ENCODE results near the gene POLR1B.
"Not testable (repeated sequence)": the region's sequence is repeated elsewhere in the genome, so short reads cannot be mapped to it uniquely, and the experiment has no call there.

Gene POLR1B

DNA sequence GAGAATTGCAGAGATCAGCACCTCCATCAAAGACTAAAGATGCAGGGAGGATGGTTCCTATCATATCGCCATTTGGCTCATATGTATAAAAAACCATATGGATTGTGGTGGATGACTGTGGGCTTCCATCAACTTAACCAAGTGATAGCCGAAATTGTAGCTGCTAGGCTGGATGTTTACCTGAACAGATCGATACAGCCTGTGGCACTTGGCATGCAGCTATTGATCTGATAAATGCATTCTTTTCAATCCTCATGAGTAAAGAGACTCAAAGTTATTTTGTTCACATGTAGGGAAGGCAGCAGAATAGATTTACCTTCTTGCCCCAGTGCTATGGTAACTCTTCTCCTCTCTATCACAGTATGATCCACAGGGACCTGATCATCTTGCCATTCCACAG is 60.7 kb downstream of the POLR1B start:
- no peak for DNase-seq

DNA sequence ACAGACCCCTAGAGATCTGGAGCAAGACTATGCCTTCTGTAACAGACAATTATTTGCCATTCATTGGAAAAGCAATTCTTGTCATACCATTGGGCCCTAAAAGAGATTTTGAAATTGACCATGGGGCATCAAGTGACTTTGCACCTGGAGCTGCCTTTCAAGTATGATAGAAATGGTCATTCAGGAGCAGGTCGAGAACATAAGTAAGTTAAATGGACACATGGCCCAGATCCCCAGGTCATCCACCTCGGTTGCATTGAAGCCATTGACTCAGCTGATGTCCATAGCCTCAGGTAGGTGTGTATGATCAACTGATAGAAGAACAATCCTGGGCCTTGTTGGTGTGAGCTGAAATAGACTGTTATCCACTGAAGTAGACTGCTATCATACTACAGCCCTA is 61.5 kb downstream of the POLR1B start:
- no peak for DNase-seq

DNA sequence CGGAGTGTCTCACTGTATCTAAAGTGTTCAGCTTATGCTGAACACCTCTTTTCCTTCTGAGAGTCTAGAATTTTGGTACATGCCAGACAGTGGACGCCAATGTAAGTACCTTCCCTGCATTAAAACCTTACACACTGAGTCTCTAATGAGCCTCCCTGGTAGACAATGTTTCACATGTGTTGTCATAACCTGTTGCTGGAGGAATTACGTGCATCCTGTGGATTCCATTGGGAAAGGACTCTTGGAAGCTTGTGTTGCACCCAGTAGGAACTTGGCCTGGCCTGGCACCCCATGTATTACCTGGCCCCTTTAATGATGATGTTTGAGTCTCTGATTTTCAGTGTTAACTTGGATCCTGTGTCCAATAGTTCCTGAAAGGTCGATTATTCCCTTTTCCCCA is 62.7 kb downstream of the POLR1B start:
- no peak for DNase-seq

DNA sequence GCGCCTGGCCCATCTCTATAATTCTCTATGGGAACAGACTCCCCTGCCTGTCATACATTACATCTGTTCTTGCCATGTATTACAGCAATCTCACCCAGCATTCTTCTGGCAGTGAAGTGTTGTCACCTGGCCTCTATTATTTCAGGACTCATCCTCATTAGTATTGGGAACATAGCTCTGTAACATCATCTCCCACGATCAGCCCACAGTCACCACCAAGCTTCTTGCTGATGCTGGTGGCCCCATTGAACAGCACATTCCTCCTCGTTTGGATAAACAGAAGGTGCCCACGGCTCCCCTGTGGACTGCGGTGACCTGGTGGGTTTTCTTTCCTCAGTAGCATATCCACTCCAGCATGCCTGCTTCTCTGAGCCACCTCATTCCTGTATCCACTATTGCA is 63.7 kb downstream of the POLR1B start:
- DNase-seq = no peak

DNA sequence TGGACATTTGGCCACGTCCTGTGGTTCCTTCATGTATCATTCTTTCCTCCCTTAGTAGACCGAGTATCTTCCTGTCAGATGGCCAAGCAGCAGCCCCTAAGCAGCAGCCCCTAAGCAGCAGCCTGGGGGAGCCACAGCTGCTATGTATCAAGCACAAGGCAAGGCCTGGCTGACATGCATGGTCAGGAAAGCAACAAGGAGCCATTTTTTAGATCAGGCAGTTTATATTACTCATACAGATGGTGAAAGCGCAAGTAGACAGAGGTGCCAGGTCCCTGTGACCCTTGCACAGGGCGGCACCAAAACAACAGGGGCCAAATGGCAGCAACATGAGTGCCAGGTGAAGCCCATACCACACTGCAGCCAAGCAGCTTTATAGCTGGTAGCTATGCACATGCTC is 64.3 kb downstream of the POLR1B start:
- no peak for DNase-seq

DNA sequence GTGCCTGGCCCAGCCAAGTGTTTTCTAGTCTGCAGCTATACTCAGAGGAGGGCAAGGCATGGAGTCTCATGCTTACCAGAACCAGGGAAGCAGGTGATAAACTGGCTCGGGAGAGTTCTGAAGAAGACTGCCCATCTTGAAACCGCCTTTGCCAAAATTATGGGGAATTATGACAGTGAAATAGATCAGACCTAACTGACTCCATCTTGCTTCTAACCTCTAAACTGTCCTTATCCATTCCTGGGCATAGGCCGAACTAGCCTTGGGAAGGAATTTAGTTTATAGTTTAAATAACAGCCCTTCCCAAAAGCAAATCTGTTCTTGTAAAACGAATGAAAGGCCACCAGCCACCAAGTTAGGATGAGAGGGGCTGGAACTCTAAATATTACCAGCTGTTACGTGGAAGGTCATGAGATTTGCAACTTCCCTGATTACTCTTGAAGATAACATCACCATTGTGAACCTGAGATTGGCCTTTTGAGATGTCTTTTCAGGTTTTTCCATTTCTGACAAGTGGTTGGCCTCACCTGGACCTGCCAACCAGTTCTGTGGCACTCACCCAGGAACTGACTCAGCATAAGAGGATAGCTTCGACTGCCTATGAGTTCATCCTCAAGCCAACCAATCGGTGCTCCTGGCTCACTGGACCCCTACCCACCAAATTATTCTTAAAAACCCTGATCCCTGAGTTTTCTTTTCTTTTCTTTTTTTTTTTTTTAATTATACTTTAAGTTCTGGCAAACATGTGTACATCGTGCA is 65.6 kb downstream of the POLR1B start:
- no peak for DNase-seq

DNA sequence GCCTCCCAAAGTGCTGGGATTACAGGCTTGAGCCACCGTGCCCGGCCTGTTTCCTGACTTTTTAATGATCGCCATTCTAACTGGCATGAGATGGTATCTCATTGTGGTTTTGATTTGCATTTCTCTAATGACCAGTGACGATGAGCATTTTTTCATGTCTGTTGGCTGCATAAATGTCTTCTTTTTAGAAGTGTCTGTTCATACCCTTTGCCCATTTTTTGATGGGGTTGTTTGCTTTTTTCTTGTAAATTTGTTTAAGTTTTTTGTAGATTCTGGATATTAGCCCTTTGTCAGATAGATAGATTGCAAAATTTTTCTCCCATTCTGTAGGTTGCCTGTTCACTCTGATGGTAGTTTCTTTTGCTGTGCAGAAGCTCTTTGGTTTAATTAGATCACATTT is 67.1 kb downstream of the POLR1B start:
- DNase-seq = not testable (repeated sequence)

DNA sequence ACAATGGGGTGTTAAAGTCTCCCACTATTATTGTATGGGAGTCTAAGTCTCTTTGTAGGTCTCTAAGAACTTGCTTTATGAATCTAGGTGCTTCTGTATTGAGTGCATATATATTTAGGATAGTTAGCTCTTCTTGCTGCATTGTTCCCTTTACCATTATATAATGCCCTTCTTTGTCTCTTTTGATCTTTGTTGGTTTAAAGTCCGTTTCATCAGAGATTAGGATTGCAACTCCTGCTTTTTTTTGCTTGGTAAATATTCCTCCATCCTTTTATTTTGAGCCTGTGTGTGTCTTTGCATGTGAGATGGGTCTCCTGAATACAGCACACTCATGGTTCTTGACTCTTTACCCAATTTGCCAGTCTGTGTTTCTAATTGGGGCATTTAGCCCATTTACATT is 70.0 kb downstream of the POLR1B start:
- not testable (repeated sequence) for DNase-seq

DNA sequence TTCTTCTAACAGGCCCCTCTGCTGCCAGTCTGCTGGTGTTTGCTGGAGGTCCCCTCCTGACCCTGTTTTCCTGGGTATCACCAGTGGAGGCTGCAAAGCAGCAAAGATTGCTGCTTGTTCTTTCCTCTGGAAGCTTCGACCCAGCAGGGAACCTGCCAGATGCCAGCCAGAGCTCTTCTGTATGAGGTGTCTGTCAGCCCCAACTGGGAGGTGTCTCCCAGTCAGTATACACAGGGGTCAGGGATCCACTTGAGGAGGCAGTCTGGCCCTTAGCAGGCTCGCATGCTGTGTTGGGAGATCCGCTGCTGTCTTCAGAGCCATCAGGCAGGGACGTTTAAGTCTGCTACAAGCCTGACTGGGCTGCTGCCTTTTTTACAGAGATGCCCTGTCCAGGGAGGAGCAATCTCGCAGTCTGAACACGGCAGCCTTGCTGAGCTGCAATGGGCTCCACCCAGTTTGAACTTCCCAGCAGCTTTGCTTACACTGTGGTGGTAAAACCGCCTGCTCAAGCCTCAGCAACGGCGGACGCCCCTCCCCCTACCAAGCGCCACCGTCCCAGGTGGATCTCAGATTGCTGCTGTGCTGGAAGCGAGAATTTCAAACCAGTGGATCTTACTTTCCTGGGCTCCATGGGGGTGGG is 72.1 kb downstream of the POLR1B start:
- no peak for DNase-seq

DNA sequence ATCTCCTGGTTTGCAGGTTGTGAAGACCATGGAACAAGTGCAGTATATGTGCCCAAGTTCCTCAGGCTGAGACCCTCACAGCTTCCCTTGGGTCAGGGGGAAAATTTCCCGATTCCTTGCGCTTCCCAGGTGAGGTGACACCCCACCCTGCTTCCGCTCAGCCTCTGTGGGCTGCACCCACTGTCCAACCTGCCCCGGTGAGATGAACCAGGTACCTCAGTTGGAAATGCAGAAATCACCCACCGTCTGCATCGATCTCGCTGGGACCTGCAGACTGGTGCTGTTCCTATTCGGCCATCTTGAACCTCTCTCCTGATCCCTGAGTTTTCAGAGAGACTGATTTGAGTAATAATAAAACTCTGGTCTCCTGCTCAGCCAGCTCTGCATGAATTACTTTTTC is 72.8 kb downstream of the POLR1B start:
- no peak for DNase-seq

DNA sequence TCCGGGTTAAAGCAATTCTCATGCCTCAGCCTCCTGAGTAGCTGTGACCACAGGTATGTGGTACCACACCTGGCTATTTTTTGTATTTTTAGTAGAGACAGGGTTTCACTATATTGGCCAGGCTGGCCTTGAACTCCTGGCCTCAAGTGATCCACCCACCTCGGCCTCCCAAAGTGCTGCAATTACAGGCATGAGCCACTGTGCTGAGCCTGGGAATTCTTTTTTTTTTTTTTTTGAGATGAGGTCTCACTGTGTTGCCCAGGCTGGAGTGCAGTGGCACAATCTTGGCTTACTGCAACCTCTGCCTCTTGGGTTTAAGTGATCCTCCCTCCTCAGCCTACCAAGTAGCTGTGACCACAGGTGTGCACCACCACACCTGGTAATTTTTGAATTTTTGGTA is 73.5 kb downstream of the POLR1B start:
- not testable (repeated sequence) for DNase-seq

DNA sequence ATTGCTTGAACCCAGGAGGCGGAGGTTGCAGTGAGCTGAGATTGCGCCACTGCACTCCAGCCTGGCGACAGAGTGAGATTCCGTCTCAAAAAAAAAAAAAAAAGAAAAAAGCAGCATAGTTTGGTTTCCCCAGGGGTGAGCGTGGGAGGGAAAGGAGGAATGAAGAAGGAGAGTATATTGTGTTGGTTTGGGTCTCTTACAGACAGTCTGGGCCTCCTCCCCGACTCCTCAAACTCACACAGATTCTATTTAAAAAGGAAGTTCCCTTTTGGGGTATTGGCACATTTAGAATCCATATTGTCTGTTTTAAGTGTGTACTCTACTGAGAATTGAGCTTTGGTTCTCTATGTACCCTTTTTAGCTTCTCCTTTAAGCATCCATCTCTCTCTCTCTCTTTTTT is 76.1 kb downstream of the POLR1B start:
- no peak for DNase-seq

DNA sequence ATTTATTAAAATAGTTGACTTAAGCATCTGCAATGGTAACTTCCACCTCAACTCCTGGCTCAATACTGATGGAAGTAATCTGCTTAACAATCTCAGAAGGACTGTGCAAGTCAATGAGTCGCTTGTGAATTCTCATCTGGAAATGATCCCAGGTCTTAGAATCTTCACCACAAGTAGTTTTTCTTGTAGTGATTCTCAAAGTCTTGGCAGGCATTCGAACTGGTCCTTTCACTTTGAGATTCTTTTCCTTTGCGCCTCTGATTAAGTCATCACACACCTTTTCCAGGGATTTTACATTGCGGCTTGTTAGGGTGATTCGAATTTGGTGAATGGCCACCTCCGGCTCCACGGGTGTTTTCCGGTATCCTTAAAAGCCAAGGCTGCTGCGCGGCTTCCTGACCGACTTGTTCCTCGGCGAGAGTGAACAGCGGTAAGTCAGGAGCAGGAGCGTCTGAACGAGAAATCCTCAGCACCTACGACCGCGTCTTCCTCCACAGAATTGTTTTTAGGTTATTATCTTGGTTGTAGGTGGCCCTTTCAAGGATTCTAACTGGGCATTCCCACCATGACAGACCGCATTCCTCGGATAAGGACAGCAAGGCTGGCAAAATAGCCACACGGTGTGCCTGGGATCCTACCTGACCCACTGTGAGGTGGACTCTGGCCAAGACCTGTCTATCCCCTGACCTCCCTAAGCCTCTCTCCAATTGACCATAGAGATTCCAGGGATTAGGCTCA is 79.7 kb downstream of the POLR1B start:
- no peak for DNase-seq

DNA sequence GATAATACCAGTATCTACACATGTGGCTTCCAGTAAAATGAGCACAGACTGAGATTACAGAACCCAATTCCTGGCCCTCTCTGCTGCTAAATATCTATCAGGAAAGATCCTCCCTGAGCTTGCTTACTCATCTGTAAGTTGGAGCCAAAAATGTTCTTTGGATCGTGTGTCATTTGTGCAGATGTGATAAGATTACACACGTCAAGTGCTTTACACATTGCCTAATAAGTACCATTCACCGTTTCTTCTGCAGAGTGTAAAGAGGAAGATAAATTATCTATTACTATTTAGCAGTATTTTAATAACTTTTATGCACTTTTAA is 80.2 kb downstream of the POLR1B start:
- no peak for DNase-seq

DNA sequence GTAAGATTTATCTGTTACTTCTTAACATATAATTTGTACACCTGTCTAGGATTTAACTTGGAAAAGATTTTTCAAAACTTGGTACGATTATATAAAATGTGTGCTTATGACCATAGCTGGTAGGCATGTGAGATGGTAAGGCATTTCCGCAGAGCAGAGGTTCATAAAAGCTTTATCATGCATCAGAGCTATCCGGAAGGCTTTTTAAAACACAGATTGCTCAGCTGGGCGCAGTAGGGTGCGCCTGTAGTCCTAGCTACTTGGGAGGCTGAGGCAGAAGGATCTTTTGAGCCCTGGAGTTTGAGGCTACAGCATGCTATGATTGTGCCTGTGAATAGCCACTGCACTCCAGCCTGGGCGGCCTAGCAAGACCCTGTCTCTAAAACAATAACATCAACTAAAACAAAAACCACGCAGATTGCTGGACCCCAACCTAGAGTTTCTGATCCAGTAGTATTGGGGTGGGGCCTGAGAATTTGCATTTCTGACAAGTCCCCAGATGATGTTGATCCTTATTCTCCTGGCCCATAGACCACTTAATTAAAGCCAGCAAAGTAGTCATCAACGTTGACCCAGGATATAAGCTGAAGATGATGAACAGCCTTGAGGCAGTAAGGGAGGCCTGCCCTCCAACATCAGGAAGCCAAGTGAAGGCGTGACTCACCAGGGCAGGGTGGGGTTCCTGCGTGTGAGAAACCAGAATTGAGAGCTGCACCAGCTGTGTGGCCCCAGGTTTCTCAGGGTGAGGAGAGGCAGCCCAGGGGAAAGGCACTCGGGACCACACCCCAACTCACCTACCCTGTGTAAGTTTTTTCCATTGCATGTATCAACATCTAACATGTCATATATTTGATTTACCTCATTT is 81.9 kb downstream of the POLR1B start:
- DNase-seq = no peak

DNA sequence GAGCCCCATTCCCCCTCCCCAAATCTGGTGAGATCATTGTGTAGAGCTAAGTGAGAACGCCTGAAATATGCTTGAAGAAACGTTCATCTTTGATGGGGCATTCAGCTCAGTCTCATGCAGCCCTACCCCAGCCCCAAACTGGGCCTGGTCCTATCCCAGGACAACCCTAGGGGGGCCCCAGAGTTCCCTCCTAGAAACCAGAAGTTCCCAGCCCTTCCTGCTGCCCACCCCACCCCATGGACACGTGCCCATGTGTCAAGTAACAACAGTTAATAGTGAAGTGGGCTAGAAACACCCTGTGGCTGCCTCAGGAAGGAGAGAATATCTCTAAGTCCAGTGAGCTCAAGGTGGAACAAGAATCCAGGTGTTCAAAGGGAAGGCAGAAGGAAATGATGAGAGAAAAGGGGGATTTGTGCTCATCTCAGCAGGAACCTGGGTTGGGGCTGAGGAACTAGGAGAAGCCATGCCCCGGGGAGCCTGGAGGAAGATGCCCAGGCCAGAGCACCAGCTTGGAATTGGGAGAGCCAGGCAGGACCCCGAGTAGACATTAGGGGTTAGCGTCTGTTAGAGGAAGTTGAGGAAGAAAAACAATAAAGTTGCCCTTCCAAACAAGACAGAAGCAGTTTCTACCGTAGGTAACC is 83.3 kb downstream of the POLR1B start:
- DNase-seq = no peak

DNA sequence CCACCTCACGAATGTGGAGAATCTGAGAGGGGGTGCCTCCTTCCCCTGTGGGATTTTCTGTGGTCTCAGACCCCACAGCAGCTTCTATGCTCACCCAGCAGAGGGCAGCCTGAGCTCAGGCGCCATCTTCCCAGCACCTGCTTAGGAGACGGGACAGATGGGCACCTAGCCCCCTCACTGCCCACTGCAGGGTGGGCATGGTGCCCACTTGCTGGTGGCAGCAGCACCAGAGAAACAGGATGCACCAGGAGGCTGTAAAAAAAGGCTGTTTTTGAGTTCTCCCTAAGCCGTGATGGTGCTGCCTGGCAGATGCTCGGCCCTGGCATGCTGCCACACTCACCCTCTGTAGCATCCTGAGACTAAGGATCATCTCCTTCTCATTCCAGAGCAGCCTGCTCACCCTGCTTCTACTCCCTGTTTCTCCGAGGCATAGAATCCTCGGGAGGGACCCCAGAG is 84.4 kb downstream of the POLR1B start:
- DNase-seq = peak; percentile 60 to 63
